Measurements from ENCODE around the gene AJAP1. TPM values are rescaled to one million over a fixed set of nuclear protein-coding genes. Genes with fewer than 3 reads are reported as not detected.

Gene AJAP1
- total and polyA plus RNA-seq, 2 donors (not counting 1 experiment from before 2014, with no cell fraction given): not detected

GRCh38 chr1:4633346-4633745 lies 21.1 kb upstream of the AJAP1 start:
- H2AFZ ChIP-seq (ENCODE audit: insufficient read depth, low read depth, low read length, poor library complexity, severe bottlenecking): no peak overlapping the region
- no peak overlapping the region for H3K27ac ChIP-seq (ENCODE audit: low read length in 2 of 2)
- Mint-ChIP-seq H3K4me3 (no peak overlapping the region), H3K27me3 (peaks cover 9% of the 10 kb centered on the region), H3K9me3 (ENCODE audit: insufficient read depth) (no peaks in the 10 kb centered on the region), H3K27ac (no peak overlapping the region), H3K4me1 (peaks cover 2% of the 10 kb centered on the region)
- no peak overlapping the region for H3K4me2 ChIP-seq (replicated peaks; ENCODE audit: low read depth, low read length, poor library complexity, severe bottlenecking)
- H3K36me3 ChIP-seq (replicated peaks in 1 of 2; ENCODE audit: control extremely low read depth in 1 of 2, control insufficient read depth in 1 of 2, extremely low read depth in 1 of 2, insufficient read depth in 2 of 2, low read length in 1 of 2): no peaks in the 10 kb centered on the region
- ChIA-PET POLR2A (no interaction called here), CTCF (no interaction called here)
- ATAC-seq (ENCODE audit: low read depth) (no peak), DNase-seq (no peak)
- no peaks in the 10 kb centered on the region for H3K4me1 ChIP-seq (ENCODE audit: control insufficient read depth in 2 of 2, insufficient read depth in 2 of 2, low read length in 2 of 2)
- no peaks in the 10 kb centered on the region for H3K27me3 ChIP-seq (replicated peaks in 1 of 4; ENCODE audit: control extremely low read depth in 1 of 4, control insufficient read depth in 3 of 4, insufficient read depth in 4 of 4, low read length in 3 of 4)
- H3K4me3 ChIP-seq (ENCODE audit: control extremely low read depth in 1 of 5, extremely low read depth in 1 of 5, insufficient read depth in 1 of 5, low read depth in 2 of 5, low read length in 4 of 5): no peak overlapping the region
- H3K9me3 ChIP-seq (ENCODE audit: control extremely low read depth in 1 of 3, control insufficient read depth in 2 of 3, insufficient read depth in 1 of 3, low read length in 2 of 3): peaks cover 0 to 3% (median 0%) of the 10 kb centered on the region in 3 donors
- intact Hi-C loops (cut with micrococcal nuclease): no loop called here
- H3K9ac ChIP-seq (ENCODE audit: low read length): no peak overlapping the region
- H3K79me2 ChIP-seq (ENCODE audit: control insufficient read depth, insufficient read depth, low read length): no peaks in the 10 kb centered on the region
- TF ChIP-seq CTCF (IDR thresholded peaks at IDR 0.05): no peak
- no peak for TF ChIP-seq EZH2 (IDR thresholded peaks at IDR 0.05; ENCODE audit: borderline replicate concordance, insufficient read depth, low read depth, low read length, poor library complexity, severe bottlenecking)
- H4K20me1 ChIP-seq (ENCODE audit: control insufficient read depth, insufficient read depth, low read length, poor library complexity, severe bottlenecking): no peaks in the 10 kb centered on the region
- WGBS (ENCODE audit: insufficient coverage): 94% methylated on average over 8 of the region's 9 CpGs

GRCh38 chr1:4634156-4634792 lies 20.1 kb upstream of the AJAP1 start:
- no peaks in the 10 kb centered on the region for H3K36me3 ChIP-seq (replicated peaks in 1 of 2; ENCODE audit: control extremely low read depth in 1 of 2, control insufficient read depth in 1 of 2, extremely low read depth in 1 of 2, insufficient read depth in 2 of 2, low read length in 1 of 2)
- no peak overlapping the region for H3K4me2 ChIP-seq (replicated peaks; ENCODE audit: low read depth, low read length, poor library complexity, severe bottlenecking)
- H3K27me3 Mint-ChIP-seq: peaks cover 9% of the 10 kb centered on the region
- no peak overlapping the region for H3K27ac ChIP-seq (ENCODE audit: low read length in 2 of 2)
- H3K4me1 ChIP-seq (ENCODE audit: control insufficient read depth in 2 of 2, insufficient read depth in 2 of 2, low read length in 2 of 2): no peaks in the 10 kb centered on the region
- no peak for ATAC-seq (ENCODE audit: low read depth)
- DNase-seq: no peak
- 77% methylated on average over 13 of the region's 14 CpGs for WGBS (ENCODE audit: insufficient coverage)
- ChIA-PET POLR2A (no interaction called here), CTCF (no interaction called here)
- peaks cover 4% of the 10 kb centered on the region for H3K4me1 Mint-ChIP-seq
- no peaks in the 10 kb centered on the region for H3K79me2 ChIP-seq (ENCODE audit: control insufficient read depth, insufficient read depth, low read length)
- H3K9ac ChIP-seq (ENCODE audit: low read length): no peak overlapping the region
- H3K9me3 Mint-ChIP-seq (ENCODE audit: insufficient read depth): no peaks in the 10 kb centered on the region
- H3K9me3 ChIP-seq (ENCODE audit: control extremely low read depth in 1 of 3, control insufficient read depth in 2 of 3, insufficient read depth in 1 of 3, low read length in 2 of 3): peaks cover 0 to 3% (median 0%) of the 10 kb centered on the region in 3 donors
- no peaks in the 10 kb centered on the region for H4K20me1 ChIP-seq (ENCODE audit: control insufficient read depth, insufficient read depth, low read length, poor library complexity, severe bottlenecking)
- TF ChIP-seq EZH2 (IDR thresholded peaks at IDR 0.05; ENCODE audit: borderline replicate concordance, insufficient read depth, low read depth, low read length, poor library complexity, severe bottlenecking) (no peak), CTCF (IDR thresholded peaks at IDR 0.05) (no peak)
- intact Hi-C loops (cut with micrococcal nuclease): no loop called here
- H3K4me3 Mint-ChIP-seq: no peak overlapping the region
- no peak overlapping the region for H3K4me3 ChIP-seq (ENCODE audit: control extremely low read depth in 1 of 5, extremely low read depth in 1 of 5, insufficient read depth in 1 of 5, low read depth in 2 of 5, low read length in 4 of 5)
- no peak overlapping the region for H2AFZ ChIP-seq (ENCODE audit: insufficient read depth, low read depth, low read length, poor library complexity, severe bottlenecking)
- H3K27me3 ChIP-seq (replicated peaks in 1 of 4; ENCODE audit: control extremely low read depth in 1 of 4, control insufficient read depth in 3 of 4, insufficient read depth in 4 of 4, low read length in 3 of 4): no peaks in the 10 kb centered on the region
- no peak overlapping the region for H3K27ac Mint-ChIP-seq

All from B cell (primary cell).